OCI-LY1 (cell line): Measurements from ENCODE around the gene TMEM131.

ENCODE experiments used
- CTCF ChIP-seq: fragments of 200-600 bp; sonication (generic), shearing (Covaris generic); IDR thresholded peaks from 2 replicates; pipeline ENCODE4 v1.5.1; 2017; ENCODE audit warnings: mild to moderate bottlenecking, antibody characterized with exemption, low read length, moderate library complexity, mixed read lengths
- EZH2 ChIP-seq: fragments of 200-600 bp; sonication (generic), shearing (Covaris generic); IDR thresholded peaks from 2 replicates; pipeline ENCODE4 v1.8.0; 2017; ENCODE audit warnings: borderline replicate concordance, mixed run types, mild to moderate bottlenecking, antibody characterized with exemption, low read length, moderate library complexity, mixed read lengths

DNA sequence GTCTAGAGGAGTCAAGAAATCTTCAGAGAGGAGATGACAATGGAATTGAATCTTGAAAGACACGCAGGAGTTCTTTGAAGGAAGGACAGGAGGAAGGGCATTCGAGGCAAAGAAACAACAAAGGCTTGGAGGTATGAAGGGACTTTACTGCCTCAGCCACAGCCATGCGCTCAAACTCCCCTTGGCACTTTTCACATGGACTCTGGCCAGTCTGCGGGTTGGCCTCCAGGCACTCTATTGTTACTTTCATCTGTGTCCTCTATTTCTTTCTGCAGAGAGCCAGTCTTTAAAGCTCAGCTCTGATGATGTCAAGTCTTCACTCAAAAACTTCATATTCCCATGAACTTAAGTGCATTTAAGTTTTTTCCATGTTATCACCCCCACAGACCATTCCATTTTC, 186.9 kb downstream of the TMEM131 start:
- no peak for TF ChIP-seq CTCF
- TF ChIP-seq EZH2 = no peak
